H9 (cell line): ENCODE results near the gene SERP1. TPM values are rescaled to one million over a fixed set of nuclear protein-coding genes. Genes with fewer than 3 reads are reported as not detected.
A peak's percentile ranks its signal among the peaks of the same experiment; 100 is the strongest.

Experiments
- DNase-seq: peaks from one replicate; pipeline ENCODE4 v3.0.0-alpha.2; 2017
- H2AFZ ChIP-seq: one replicate; pipeline ENCODE4 v1.6.1; 2013; ENCODE audit warnings: mild to moderate bottlenecking, low read length, control low read depth, moderate library complexity
- H2AK5ac ChIP-seq: 2 replicates; pipeline ENCODE4 v1.6.1; 2013; ENCODE audit warnings: low read length, control low read depth, mixed read lengths; ENCODE audit not compliant: insufficient read length
- H2BK120ac ChIP-seq: one replicate; pipeline ENCODE4 v1.6.1; 2013; ENCODE audit warnings: low read depth, mild to moderate bottlenecking, low read length, control low read depth, inconsistent platforms; ENCODE audit not compliant: poor library complexity, severe bottlenecking
- H2BK12ac ChIP-seq: 2 replicates; pipeline ENCODE4 v1.6.1; 2013; ENCODE audit warnings: low read length, control low read depth, mixed read lengths, low read depth; ENCODE audit not compliant: insufficient read length
- H2BK15ac ChIP-seq: 2 replicates; pipeline ENCODE4 v1.6.1; 2013; ENCODE audit warnings: low read depth, low read length, control low read depth
- H2BK20ac ChIP-seq: one replicate; pipeline ENCODE4 v1.6.1; 2013; ENCODE audit warnings: low read depth, mild to moderate bottlenecking, low read length, control low read depth, inconsistent platforms; ENCODE audit not compliant: poor library complexity, severe bottlenecking
- H2BK5ac ChIP-seq: 2 replicates; pipeline ENCODE4 v1.6.1; 2013; ENCODE audit warnings: low read length, control low read depth, mixed read lengths; ENCODE audit not compliant: insufficient read length
- H3K14ac ChIP-seq: 2 replicates; pipeline ENCODE4 v1.6.1; 2013; ENCODE audit warnings: low read length, control low read depth; ENCODE audit not compliant: insufficient read depth
- H3K18ac ChIP-seq: 2 replicates; pipeline ENCODE4 v1.6.1; 2013; ENCODE audit warnings: low read depth, mild to moderate bottlenecking, mixed read lengths, low read length, control low read depth; ENCODE audit not compliant: insufficient read length
- H3K23ac ChIP-seq: 2 replicates; pipeline ENCODE4 v1.6.1; 2013; ENCODE audit warnings: low read length, control low read depth, mixed read lengths, low read depth; ENCODE audit not compliant: insufficient read length
- H3K23me2 ChIP-seq: 2 replicates; pipeline ENCODE4 v1.6.1; 2013; ENCODE audit warnings: low read depth, mild to moderate bottlenecking, mixed read lengths, low read length, control low read depth; ENCODE audit not compliant: insufficient read length, poor library complexity, severe bottlenecking
- H3K27ac ChIP-seq: 2 replicates; pipeline ENCODE4 v1.5.1; 2013; ENCODE audit warnings: low read length, control low read depth, mixed read lengths, low read depth; ENCODE audit not compliant: insufficient read length
- H3K27me3 ChIP-seq: 2 replicates; pipeline ENCODE4 v1.6.1; 2013; ENCODE audit warnings: low read length, control low read depth, inconsistent platforms; ENCODE audit not compliant: insufficient read depth
- H3K4ac ChIP-seq: 2 replicates; pipeline ENCODE4 v1.6.1; 2013; ENCODE audit warnings: low read depth, mild to moderate bottlenecking, control low read depth, inconsistent platforms, low read length, moderate library complexity
- H3K4me1 ChIP-seq: 2 replicates; pipeline ENCODE4 v1.6.1; 2013; ENCODE audit warnings: low read length, control low read depth, inconsistent platforms; ENCODE audit not compliant: insufficient read depth
- H3K4me2 ChIP-seq: 2 replicates; pipeline ENCODE4 v1.6.1; 2013; ENCODE audit warnings: low read length, control low read depth, mixed read lengths; ENCODE audit not compliant: insufficient read length, insufficient read depth
- H3K56ac ChIP-seq: 2 replicates; pipeline ENCODE4 v1.6.1; 2013; ENCODE audit warnings: low read depth, mild to moderate bottlenecking, mixed read lengths, low read length, control low read depth; ENCODE audit not compliant: insufficient read length
- H3K79me1 ChIP-seq: 2 replicates; pipeline ENCODE4 v1.6.1; 2013; ENCODE audit warnings: low read depth, mild to moderate bottlenecking, moderate library complexity, low read length, control low read depth, inconsistent platforms; ENCODE audit not compliant: insufficient read depth, poor library complexity, severe bottlenecking
- H3K79me2 ChIP-seq: 2 replicates; pipeline ENCODE4 v1.6.1; 2013; ENCODE audit warnings: low read length, control low read depth, inconsistent platforms; ENCODE audit not compliant: insufficient read depth
- H3K9ac ChIP-seq: 2 replicates; pipeline ENCODE4 v1.6.1; 2013; ENCODE audit warnings: low read length, control low read depth, mixed read lengths; ENCODE audit not compliant: insufficient read length; ENCODE audit errors: extremely low read depth
- H3K9me3 ChIP-seq: one replicate; pipeline ENCODE4 v1.6.1; 2013; ENCODE audit warnings: low read depth, low read length, inconsistent platforms; ENCODE audit not compliant: control insufficient read depth
- H3T11ph ChIP-seq: one replicate; pipeline ENCODE4 v1.6.1; 2013; ENCODE audit warnings: mild to moderate bottlenecking, low read length, control low read depth, inconsistent platforms
- H4K20me1 ChIP-seq: one replicate; pipeline ENCODE4 v1.6.1; 2013; ENCODE audit not compliant: control insufficient read depth, insufficient read length, insufficient read depth
- H4K5ac ChIP-seq: 2 replicates; pipeline ENCODE4 v1.6.1; 2013; ENCODE audit warnings: low read depth, mild to moderate bottlenecking, mixed read lengths, low read length, control low read depth; ENCODE audit not compliant: insufficient read length
- H4K8ac ChIP-seq: replicated peaks from 2 replicates; pipeline ENCODE4 v1.6.1; 2013; ENCODE audit warnings: low read length, control low read depth, mixed read lengths, low read depth; ENCODE audit not compliant: insufficient read length
- H4K91ac ChIP-seq: 2 replicates; pipeline ENCODE4 v1.6.1; 2013; ENCODE audit warnings: low read depth, mild to moderate bottlenecking, moderate library complexity, mixed read lengths, low read length, control low read depth; ENCODE audit not compliant: insufficient read length
- H3K27ac Mint-ChIP-seq, 3 experiments: 2 replicates in 2 of 3; 3 replicates in 1 of 3; pipeline ENCODE4 v1.8.0; 2020 to 2021; ENCODE audit warnings: mixed read lengths in 3 of 3, mild to moderate bottlenecking in 1 of 3, moderate library complexity in 1 of 3
- H3K27me3 Mint-ChIP-seq: 2 replicates; pipeline ENCODE4 v1.8.0; 2021; ENCODE audit warnings: low read depth, mild to moderate bottlenecking, moderate library complexity, mixed read lengths
- H3K36me3 Mint-ChIP-seq, 3 experiments: 2 replicates in 2 of 3; 3 replicates in 1 of 3; pipeline ENCODE4 v1.8.0; 2020 to 2021; ENCODE audit warnings: low read depth in 3 of 3, mixed read lengths in 3 of 3; ENCODE audit not compliant: insufficient read depth in 1 of 3
- H3K4me1 Mint-ChIP-seq, 2 experiments: 2 replicates each; pipeline ENCODE4 v1.8.0; 2020; ENCODE audit warnings: mixed read lengths in 2 of 2
- H3K4me3 Mint-ChIP-seq, 2 experiments: 2 replicates in 1 of 2; 3 replicates in 1 of 2; pipeline ENCODE4 v1.8.0; 2020 to 2021; ENCODE audit warnings: mild to moderate bottlenecking in 2 of 2, mixed read lengths in 2 of 2, moderate library complexity in 1 of 2
- H3K9me3 Mint-ChIP-seq, 2 experiments: 2 replicates in 1 of 2; 3 replicates in 1 of 2; pipeline ENCODE4 v1.8.0; 2020; ENCODE audit warnings: mild to moderate bottlenecking in 2 of 2, mixed read lengths in 2 of 2, moderate library complexity in 1 of 2
- CTCF ChIP-seq: fragments of 200-600 bp; sonication (generic); conservative IDR thresholded peaks from 3 replicates; pipeline ENCODE4 v1.8.0; 2021; ENCODE audit warnings: antibody characterized with exemption, mild to moderate bottlenecking
- WGBS: extraction: QIAGEN DNeasy Blood & Tissue Kit; methylation state at CpG from one replicate; pipeline ENCODE4 v1.1.7; 2013; ENCODE audit warnings: missing lambda C conversion rate, low lambda C conversion rate, mixed read lengths; ENCODE audit not compliant: insufficient read length; ENCODE audit errors: extremely low coverage; 5-methylcytosine and 5-hydroxymethylcytosine counted together
- total RNA-seq: library from RNA; stranded (reverse); gene quantifications from 2 replicates; pipeline ENCODE4 v1.2.1, GENCODE V29; 2021

The SERP1 gene
- total RNA-seq, 1 experiment from 2014 or later = 84.8 TPM

GRCh38 chr3:150544726-150545125, 1.6 kb downstream of the SERP1 start:
- Histone ChIP-seq H3T11ph (no peak overlapping the region), H2BK5ac (no peak overlapping the region), H3K4me1 (no peaks in the 10 kb centered on the region), H2BK20ac (no peak overlapping the region), H3K27me3 (no peaks in the 10 kb centered on the region), H2BK15ac (no peak overlapping the region), H2BK12ac (no peak overlapping the region), H4K91ac (no peak overlapping the region), H3K56ac (no peak overlapping the region), H3K23me2 (no peaks in the 10 kb centered on the region), H3K23ac (no peak overlapping the region), H4K5ac (no peak overlapping the region), H3K79me1 (no peaks in the 10 kb centered on the region), H4K20me1 (no peaks in the 10 kb centered on the region), H2AFZ (no peak overlapping the region), H3K4ac (no peak overlapping the region), H2AK5ac (no peak overlapping the region), H3K9ac (no peak overlapping the region), H3K18ac (no peak overlapping the region), H2BK120ac (no peak overlapping the region), H3K14ac (no peak overlapping the region), H4K8ac (no peak overlapping the region), H3K9me3 (no peaks in the 10 kb centered on the region), H3K4me2 (peak overlapping the region; percentile 76), H3K79me2 (peaks cover 16% of the 10 kb centered on the region; the same call in 1 of the 2 replicates), H3K27ac (no peak overlapping the region)
- H3K4me3 Mint-ChIP-seq = peak overlapping the region; percentile 84 to 97
- H3K36me3 Mint-ChIP-seq = peaks cover 4 to 27% (median 20%) of the 10 kb centered on the region in 3 experiments; a peak in 6 of 7 replicates
- no peak for TF ChIP-seq CTCF
- WGBS = no CpG with 5 or more reads among the region's 1 CpG
- no peak overlapping the region; a peak in 1 of 7 replicates for H3K27ac Mint-ChIP-seq
- H3K4me1 Mint-ChIP-seq = peaks cover 16 to 19% of the 10 kb centered on the region in 2 experiments
- no peaks in the 10 kb centered on the region; a peak in 1 of 5 replicates for H3K9me3 Mint-ChIP-seq
- no peak for DNase-seq
- no peaks in the 10 kb centered on the region; the same call in 1 of the 2 replicates for H3K27me3 Mint-ChIP-seq
